ENCODE data around the gene OPN1MW3. TPM values are rescaled to one million over a fixed set of nuclear protein-coding genes. Genes with fewer than 3 reads are reported as not detected.

Gene OPN1MW3
- polyA plus RNA-seq, 1 donor (not counting 4 experiments of a cell fraction or from before 2014, with no cell fraction given): not detected

GRCh38 chrX:154315416-154315815 lies 58.0 kb downstream of the OPN1MW3 start:
- Histone ChIP-seq H3K79me2 (ENCODE audit: control insufficient read depth, insufficient read depth, low read length) (no peaks in the 10 kb centered on the region), H3K9ac (ENCODE audit: control insufficient read depth, extremely low read depth, insufficient read depth, low read length) (no peak overlapping the region), H3K4me3 (ENCODE audit: control insufficient read depth in 2 of 3, extremely low read depth in 1 of 3, insufficient read depth in 2 of 3, low read depth in 1 of 3, low read length in 3 of 3) (no peak overlapping the region), H3K36me3 (ENCODE audit: control insufficient read depth in 2 of 2, extremely low read depth in 1 of 2, insufficient read depth in 2 of 2, low read length in 2 of 2) (no peaks in the 10 kb centered on the region), H4K20me1 (ENCODE audit: control insufficient read depth, extremely low read depth, insufficient read depth, low read length) (no peaks in the 10 kb centered on the region), H3K27me3 (ENCODE audit: control insufficient read depth, extremely low read depth, insufficient read depth, low read length) (peaks cover 5% of the 10 kb centered on the region), H3K4me2 (ENCODE audit: control insufficient read depth, extremely low read depth, insufficient read depth, low read depth, low read length) (no peak overlapping the region), H3K9me3 (ENCODE audit: control insufficient read depth, low read depth, low read length) (no peaks in the 10 kb centered on the region), H2AFZ (ENCODE audit: control insufficient read depth, low read length) (no peak overlapping the region), H3K27ac (ENCODE audit: control insufficient read depth, insufficient read depth, low read length) (no peak overlapping the region), H3K9me1 (ENCODE audit: control insufficient read depth, extremely low read depth, insufficient read depth, low read length) (no peaks in the 10 kb centered on the region), H3K4me1 (ENCODE audit: control insufficient read depth, extremely low read depth, insufficient read depth, low read length) (no peaks in the 10 kb centered on the region)
- DNase-seq (ENCODE audit: low read depth, low spot score): no peak
- TF ChIP-seq, protein P1, sequence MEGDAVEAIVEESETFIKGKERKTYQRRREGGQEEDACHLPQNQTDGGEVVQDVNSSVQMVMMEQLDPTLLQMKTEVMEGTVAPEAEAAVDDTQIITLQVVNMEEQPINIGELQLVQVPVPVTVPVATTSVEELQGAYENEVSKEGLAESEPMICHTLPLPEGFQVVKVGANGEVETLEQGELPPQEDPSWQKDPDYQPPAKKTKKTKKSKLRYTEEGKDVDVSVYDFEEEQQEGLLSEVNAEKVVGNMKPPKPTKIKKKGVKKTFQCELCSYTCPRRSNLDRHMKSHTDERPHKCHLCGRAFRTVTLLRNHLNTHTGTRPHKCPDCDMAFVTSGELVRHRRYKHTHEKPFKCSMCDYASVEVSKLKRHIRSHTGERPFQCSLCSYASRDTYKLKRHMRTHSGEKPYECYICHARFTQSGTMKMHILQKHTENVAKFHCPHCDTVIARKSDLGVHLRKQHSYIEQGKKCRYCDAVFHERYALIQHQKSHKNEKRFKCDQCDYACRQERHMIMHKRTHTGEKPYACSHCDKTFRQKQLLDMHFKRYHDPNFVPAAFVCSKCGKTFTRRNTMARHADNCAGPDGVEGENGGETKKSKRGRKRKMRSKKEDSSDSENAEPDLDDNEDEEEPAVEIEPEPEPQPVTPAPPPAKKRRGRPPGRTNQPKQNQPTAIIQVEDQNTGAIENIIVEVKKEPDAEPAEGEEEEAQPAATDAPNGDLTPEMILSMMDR (optimal IDR thresholded peaks at IDR 0.05 in 1 of 3, IDR thresholded peaks at IDR 0.05 in 1 of 3, conservative IDR thresholded peaks at IDR 0.05 in 1 of 3; ENCODE audit: extremely low read depth in 1 of 3, insufficient read depth in 2 of 3, low read length in 3 of 3): no peak
- TF ChIP-seq EZH2 (IDR thresholded peaks at IDR 0.05; ENCODE audit: low read length): no peak
- no peak for FAIRE-seq
- dilution Hi-C loops (cut with MboI; ENCODE audit: extremely low pct_ligation_motif_present, low sequenced_read_pairs): no loop called here

DNA sequence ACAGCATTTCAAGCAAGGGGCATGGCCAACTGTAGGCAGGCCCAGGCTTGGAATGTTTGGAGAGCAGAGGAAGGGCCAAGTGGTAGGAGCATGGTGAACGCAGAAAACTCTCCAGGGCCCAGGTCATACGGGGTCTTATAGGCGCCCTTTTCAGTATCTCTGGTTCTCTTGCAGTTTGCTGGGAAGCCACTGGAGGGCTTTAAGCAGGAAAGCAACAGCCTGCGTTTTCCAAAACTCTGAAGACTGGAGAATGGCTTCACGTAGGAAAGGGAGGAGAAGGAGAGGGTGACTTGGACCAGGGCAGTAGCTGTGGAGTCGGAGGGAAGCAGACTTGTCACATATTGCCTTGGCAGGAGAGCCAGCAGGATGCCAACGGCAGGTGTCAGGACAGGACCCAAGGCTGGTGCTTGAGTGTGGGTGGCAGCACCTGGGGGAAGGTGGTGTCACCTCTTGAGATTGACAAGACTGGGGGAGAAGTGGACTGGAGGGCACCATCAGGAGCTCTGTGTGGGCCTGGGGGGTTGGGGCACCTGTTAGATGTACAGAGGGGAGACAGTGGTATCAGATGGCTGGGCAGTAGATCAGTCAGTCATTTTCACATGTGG lies 60.1 kb downstream of the OPN1MW3 start:
- FAIRE-seq (no peak), DNase-seq (ENCODE audit: low read depth, low spot score) (no peak)
- Histone ChIP-seq H3K4me2 (ENCODE audit: control insufficient read depth, extremely low read depth, insufficient read depth, low read depth, low read length) (no peak overlapping the region), H3K9me3 (ENCODE audit: control insufficient read depth, low read depth, low read length) (no peaks in the 10 kb centered on the region), H3K79me2 (ENCODE audit: control insufficient read depth, insufficient read depth, low read length) (no peaks in the 10 kb centered on the region), H3K36me3 (ENCODE audit: control insufficient read depth in 2 of 2, extremely low read depth in 1 of 2, insufficient read depth in 2 of 2, low read length in 2 of 2) (no peaks in the 10 kb centered on the region), H3K4me3 (ENCODE audit: control insufficient read depth in 2 of 3, extremely low read depth in 1 of 3, insufficient read depth in 2 of 3, low read depth in 1 of 3, low read length in 3 of 3) (no peak overlapping the region), H3K9ac (ENCODE audit: control insufficient read depth, extremely low read depth, insufficient read depth, low read length) (no peak overlapping the region), H3K9me1 (ENCODE audit: control insufficient read depth, extremely low read depth, insufficient read depth, low read length) (no peaks in the 10 kb centered on the region), H4K20me1 (ENCODE audit: control insufficient read depth, extremely low read depth, insufficient read depth, low read length) (no peaks in the 10 kb centered on the region), H3K4me1 (ENCODE audit: control insufficient read depth, extremely low read depth, insufficient read depth, low read length) (no peaks in the 10 kb centered on the region), H2AFZ (ENCODE audit: control insufficient read depth, low read length) (no peak overlapping the region), H3K27ac (ENCODE audit: control insufficient read depth, insufficient read depth, low read length) (no peak overlapping the region), H3K27me3 (ENCODE audit: control insufficient read depth, extremely low read depth, insufficient read depth, low read length) (peaks cover 5% of the 10 kb centered on the region)
- dilution Hi-C loops (cut with MboI; ENCODE audit: extremely low pct_ligation_motif_present, low sequenced_read_pairs): no loop called here
- TF ChIP-seq EZH2 (IDR thresholded peaks at IDR 0.05; ENCODE audit: low read length): no peak
- TF ChIP-seq, protein P1 (optimal IDR thresholded peaks at IDR 0.05 in 1 of 3, IDR thresholded peaks at IDR 0.05 in 1 of 3, conservative IDR thresholded peaks at IDR 0.05 in 1 of 3; ENCODE audit: extremely low read depth in 1 of 3, insufficient read depth in 2 of 3, low read length in 3 of 3): peak; percentile 20 to 59 (median 42)

Data from keratinocyte (primary cell).